LNCaP clone FGC (cell line): ENCODE data around the gene LTBR.
A peak's percentile ranks its signal among the peaks of the same experiment; 100 is the strongest.
"Not testable (repeated sequence)": the region's sequence is repeated elsewhere in the genome, so short reads cannot be mapped to it uniquely, and the experiment has no call there.

ENCODE experiments used
- DNase-seq: peaks from one replicate; pipeline ENCODE4 v3.0.0-alpha.2; 2011; ENCODE audit warnings: low read depth
- H3K4me3 ChIP-seq: 2 replicates; pipeline ENCODE4 v1.5.1; 2011; ENCODE audit warnings: mild to moderate bottlenecking, low read depth, low read length, control low read depth
- CTCF ChIP-seq: IDR thresholded peaks from 2 replicates; pipeline ENCODE4 v1.5.1; 2012; ENCODE audit warnings: mild to moderate bottlenecking; ENCODE audit not compliant: control insufficient read depth, insufficient read depth; ENCODE audit errors: extremely low read depth

The LTBR gene

GRCh38 chr12:6337958-6338433 is 46.0 kb upstream of the LTBR start:
- DNase-seq, result no peak
- no peak for TF ChIP-seq CTCF
- H3K4me3 ChIP-seq, result no peak overlapping the region

GRCh38 chr12:6338536-6338935 is 45.4 kb upstream of the LTBR start:
- not testable (repeated sequence) for H3K4me3 ChIP-seq, DNase-seq

- DNase-seq, result no peak
- TF ChIP-seq CTCF, result no peak
- peak overlapping the region; percentile 92; the same call in 1 of the 2 replicates for H3K4me3 ChIP-seq
These were observed 45.0 kb upstream of the LTBR start for GRCh38 chr12:6338955-6339354.

GRCh38 chr12:6340032-6340638 is 43.8 kb upstream of the LTBR start:
- H3K4me3 ChIP-seq, result peak overlapping the region; percentile 92
- TF ChIP-seq CTCF, result no peak
- DNase-seq, result peak; percentile 78

- peak overlapping the region; percentile 92 for H3K4me3 ChIP-seq
- TF ChIP-seq CTCF, result no peak
- no peak for DNase-seq
These were observed 43.1 kb upstream of the LTBR start for GRCh38 chr12:6340745-6341416.

- TF ChIP-seq CTCF, result no peak
- peak within 1 kb of the TSS; percentile 92 for H3K4me3 ChIP-seq
- no peak for DNase-seq
These were observed 42.4 kb upstream of the LTBR start, which contains the start of gene TNFRSF1A for GRCh38 chr12:6341417-6342139. TNFRSF1A (minus strand) TSS chr12:6342076; CDS start chr12:6341814, 262 bp downstream.
